SU-DHL-6 (cell line): ENCODE measurements around the gene EML1.

Experiments used
- H2AFZ ChIP-seq: fragments of 200-600 bp; sonication (generic); 2 replicates; pipeline ENCODE4 v1.6.1; 2014; ENCODE audit warnings: low read depth, mild to moderate bottlenecking, moderate library complexity, mixed read lengths, antibody characterized with exemption, low read length; ENCODE audit not compliant: severe bottlenecking
- H3F3A ChIP-seq: fragments of 200-600 bp; shearing (Covaris generic); 2 replicates; pipeline ENCODE4 v1.6.0; 2016; ENCODE audit warnings: antibody characterized with exemption, mild to moderate bottlenecking; ENCODE audit not compliant: insufficient read depth
- H3K27ac ChIP-seq: fragments of 200-600 bp; sonication (generic); 2 replicates; pipeline ENCODE4 v1.5.1; 2016; ENCODE audit warnings: low read depth, mild to moderate bottlenecking, low read length, moderate library complexity, mixed read lengths
- H3K27me3 ChIP-seq: fragments of 200-600 bp; sonication (generic), shearing (Covaris generic); 2 replicates; pipeline ENCODE4 v1.6.0; 2014; ENCODE audit warnings: mild to moderate bottlenecking, low read length
- H3K36me3 ChIP-seq: fragments of 200-600 bp; sonication (generic); 2 replicates; pipeline ENCODE4 v1.6.1; 2014; ENCODE audit warnings: mild to moderate bottlenecking, low read length, mixed read lengths
- H3K4me2 ChIP-seq: fragments of 300-600, 200-600 bp; shearing (Covaris generic), sonication (generic); 2 replicates; pipeline ENCODE4 v1.6.0; 2014; ENCODE audit warnings: low read length, low read depth, mild to moderate bottlenecking; ENCODE audit not compliant: poor library complexity, severe bottlenecking
- H3K4me3 ChIP-seq: fragments of 200-600 bp; sonication (generic); 2 replicates; pipeline ENCODE4 v1.5.1; 2014; ENCODE audit warnings: antibody characterized with exemption, low read length, mild to moderate bottlenecking, mixed read lengths; ENCODE audit not compliant: insufficient read depth, poor library complexity, severe bottlenecking
- H3K79me2 ChIP-seq: fragments of 200-600 bp; sonication (generic); 2 replicates; pipeline ENCODE4 v1.6.1; 2014; ENCODE audit warnings: mild to moderate bottlenecking, low read length, moderate library complexity; ENCODE audit not compliant: insufficient read depth
- H3K9ac ChIP-seq: fragments of 200-600 bp; sonication (generic); 2 replicates; pipeline ENCODE4 v1.7.0; 2014; ENCODE audit warnings: mild to moderate bottlenecking, low read length
- H3K9me2 ChIP-seq: fragments of 200-600 bp; sonication (generic); replicated peaks from 2 replicates; pipeline ENCODE4 v1.6.1; 2014; ENCODE audit warnings: low read length; ENCODE audit not compliant: insufficient read depth
- H3K9me3 ChIP-seq: fragments of 200-600 bp; sonication (generic); 2 replicates; pipeline ENCODE4 v1.6.1; 2014; ENCODE audit warnings: low read length, mixed read lengths; ENCODE audit not compliant: insufficient read depth
- H4K20me1 ChIP-seq: fragments of 200-600 bp; sonication (generic); 2 replicates; pipeline ENCODE4 v1.6.1; 2014; ENCODE audit warnings: low read depth, mild to moderate bottlenecking, antibody characterized with exemption, low read length, moderate library complexity, mixed read lengths
- EZH2phosphoT487 ChIP-seq: fragments of 200-600 bp; sonication (generic), shearing (Covaris generic); conservative IDR thresholded peaks from 2 replicates; pipeline ENCODE4 v1.6.1; 2018; ENCODE audit warnings: mild to moderate bottlenecking, antibody characterized with exemption, low read length, moderate library complexity, mixed read lengths
- TF ChIP-seq, protein P1 (sequence below): fragments of 200-600 bp; sonication (generic); IDR thresholded peaks from one replicate; pipeline ENCODE4 v1.5.1; 2017; ENCODE audit warnings: antibody characterized with exemption, mild to moderate bottlenecking, low read length, moderate library complexity; ENCODE audit not compliant: insufficient read depth, poor library complexity, severe bottlenecking

EML1 gene

DNA sequence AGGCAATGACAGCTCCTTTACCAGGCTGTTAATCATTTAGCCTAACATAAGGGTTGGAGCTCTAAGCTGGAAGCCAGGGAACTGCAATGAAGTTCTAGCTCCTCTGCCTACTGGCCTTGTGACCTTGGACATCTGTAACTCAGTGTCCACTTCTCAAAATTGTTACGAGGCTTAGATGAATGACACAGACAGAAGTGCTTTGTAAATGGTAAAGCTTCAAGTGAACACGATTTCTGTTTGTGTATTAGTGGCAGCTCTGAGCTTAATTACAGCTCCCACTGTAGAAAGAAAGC, 122.8 kb downstream of the EML1 start:
- Histone ChIP-seq H3K4me3 (no peak overlapping the region), H4K20me1 (no peaks in the 10 kb centered on the region), H3F3A (no peaks in the 10 kb centered on the region), H3K9me2 (no peaks in the 10 kb centered on the region), H3K36me3 (no peaks in the 10 kb centered on the region), H3K9me3 (no peaks in the 10 kb centered on the region), H3K9ac (no peak overlapping the region), H3K4me2 (no peak overlapping the region), H3K27me3 (no peaks in the 10 kb centered on the region), H3K27ac (no peak overlapping the region), H3K79me2 (no peaks in the 10 kb centered on the region), H2AFZ (no peak overlapping the region)
- TF ChIP-seq, protein P1, sequence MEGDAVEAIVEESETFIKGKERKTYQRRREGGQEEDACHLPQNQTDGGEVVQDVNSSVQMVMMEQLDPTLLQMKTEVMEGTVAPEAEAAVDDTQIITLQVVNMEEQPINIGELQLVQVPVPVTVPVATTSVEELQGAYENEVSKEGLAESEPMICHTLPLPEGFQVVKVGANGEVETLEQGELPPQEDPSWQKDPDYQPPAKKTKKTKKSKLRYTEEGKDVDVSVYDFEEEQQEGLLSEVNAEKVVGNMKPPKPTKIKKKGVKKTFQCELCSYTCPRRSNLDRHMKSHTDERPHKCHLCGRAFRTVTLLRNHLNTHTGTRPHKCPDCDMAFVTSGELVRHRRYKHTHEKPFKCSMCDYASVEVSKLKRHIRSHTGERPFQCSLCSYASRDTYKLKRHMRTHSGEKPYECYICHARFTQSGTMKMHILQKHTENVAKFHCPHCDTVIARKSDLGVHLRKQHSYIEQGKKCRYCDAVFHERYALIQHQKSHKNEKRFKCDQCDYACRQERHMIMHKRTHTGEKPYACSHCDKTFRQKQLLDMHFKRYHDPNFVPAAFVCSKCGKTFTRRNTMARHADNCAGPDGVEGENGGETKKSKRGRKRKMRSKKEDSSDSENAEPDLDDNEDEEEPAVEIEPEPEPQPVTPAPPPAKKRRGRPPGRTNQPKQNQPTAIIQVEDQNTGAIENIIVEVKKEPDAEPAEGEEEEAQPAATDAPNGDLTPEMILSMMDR: no peak
- no peak for TF ChIP-seq EZH2phosphoT487

DNA sequence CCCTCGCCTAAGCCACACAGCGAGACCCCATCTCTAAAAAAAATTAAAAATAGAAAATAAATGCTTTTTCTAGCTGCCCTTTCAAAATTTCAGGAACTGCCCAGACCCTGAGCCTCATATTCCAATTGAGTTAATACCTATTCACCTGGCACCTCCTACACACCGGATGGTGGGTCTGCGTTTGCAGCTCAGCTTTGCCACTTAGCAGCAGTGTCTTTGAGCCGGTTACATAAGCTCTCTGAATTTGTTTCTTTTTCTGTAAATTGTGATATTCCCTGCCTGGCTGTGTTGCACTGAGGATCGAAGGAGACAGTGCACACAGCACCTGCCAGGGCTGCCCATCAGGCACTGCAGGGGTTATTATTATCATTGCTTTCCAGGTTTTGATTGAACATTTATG, 125.6 kb downstream of the EML1 start:
- no peak overlapping the region for H3K4me3 ChIP-seq
- H3K9ac ChIP-seq: no peak overlapping the region
- no peak overlapping the region for H3K4me2 ChIP-seq
- no peaks in the 10 kb centered on the region for H3F3A ChIP-seq
- H2AFZ ChIP-seq: no peak overlapping the region
- TF ChIP-seq, protein P1: no peak
- TF ChIP-seq EZH2phosphoT487: no peak
- H3K27me3 ChIP-seq: no peaks in the 10 kb centered on the region
- no peaks in the 10 kb centered on the region for H3K9me3 ChIP-seq
- H3K79me2 ChIP-seq: no peaks in the 10 kb centered on the region
- no peaks in the 10 kb centered on the region for H3K36me3 ChIP-seq
- no peak overlapping the region for H3K27ac ChIP-seq
- no peaks in the 10 kb centered on the region for H3K9me2 ChIP-seq
- no peaks in the 10 kb centered on the region for H4K20me1 ChIP-seq

DNA sequence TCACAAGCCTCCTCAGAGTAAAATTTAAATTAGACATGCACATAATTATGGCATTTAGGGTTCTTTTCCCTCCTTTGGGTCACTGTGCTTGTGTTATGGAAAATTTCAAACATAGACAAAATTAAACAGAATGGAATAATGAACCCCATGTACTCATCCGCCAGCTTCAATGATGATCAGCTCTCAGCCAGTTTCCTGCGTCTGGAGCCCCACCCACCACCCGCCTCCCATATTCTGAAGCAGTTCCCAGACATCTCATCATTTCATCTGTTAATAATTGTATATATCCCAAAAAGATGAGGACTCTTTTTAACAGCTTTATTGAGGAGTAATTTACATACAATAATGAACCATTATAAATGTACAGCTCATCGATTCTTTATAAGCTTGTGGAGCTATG, 128.2 kb downstream of the EML1 start:
- no peak overlapping the region for H2AFZ ChIP-seq
- H3K36me3 ChIP-seq: no peaks in the 10 kb centered on the region
- H3K79me2 ChIP-seq: no peaks in the 10 kb centered on the region
- H3K27ac ChIP-seq: no peak overlapping the region
- TF ChIP-seq EZH2phosphoT487: no peak
- TF ChIP-seq, protein P1: no peak
- H4K20me1 ChIP-seq: no peaks in the 10 kb centered on the region
- H3K9me2 ChIP-seq: no peaks in the 10 kb centered on the region
- H3F3A ChIP-seq: no peaks in the 10 kb centered on the region
- no peaks in the 10 kb centered on the region for H3K9me3 ChIP-seq
- H3K4me2 ChIP-seq: no peak overlapping the region
- H3K9ac ChIP-seq: no peak overlapping the region
- no peak overlapping the region for H3K4me3 ChIP-seq
- no peaks in the 10 kb centered on the region for H3K27me3 ChIP-seq

DNA sequence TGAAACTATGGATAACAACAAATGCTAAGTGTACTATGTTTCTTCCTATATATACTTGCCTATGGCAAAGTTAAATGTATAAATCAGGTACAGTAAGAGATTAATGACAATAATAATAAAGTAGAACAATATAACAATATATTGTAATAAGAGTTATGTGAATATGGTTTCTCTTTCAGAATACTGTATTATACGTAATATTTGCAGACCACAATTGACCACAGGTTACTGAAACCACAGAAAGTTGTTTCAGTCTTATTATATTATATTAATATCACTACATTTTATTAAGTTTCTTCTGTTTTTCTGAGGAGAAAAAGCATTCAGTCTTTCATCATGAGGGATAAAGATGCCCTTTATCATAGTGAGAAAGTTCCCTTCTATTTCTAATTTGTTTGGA, 131.2 kb downstream of the EML1 start:
- Histone ChIP-seq H3K27me3 (no peaks in the 10 kb centered on the region), H3K79me2 (no peaks in the 10 kb centered on the region), H3K4me3 (no peak overlapping the region), H4K20me1 (no peaks in the 10 kb centered on the region), H3K36me3 (no peaks in the 10 kb centered on the region), H3F3A (no peaks in the 10 kb centered on the region), H3K9ac (no peak overlapping the region), H3K27ac (no peak overlapping the region), H2AFZ (no peak overlapping the region), H3K4me2 (no peak overlapping the region), H3K9me2 (no peaks in the 10 kb centered on the region), H3K9me3 (no peaks in the 10 kb centered on the region)
- TF ChIP-seq, protein P1: no peak
- TF ChIP-seq EZH2phosphoT487: no peak
